HUDEP-2 (cell line): Measurements from ENCODE around the gene BGLAP.

Experiments used
- DNase-seq, 76 experiments: peaks; one replicate each; lab custom pipeline; 2025; ENCODE audit not compliant: unreplicated experiment in 76 of 76; lab: John Stamatoyannopoulos, UW

Gene BGLAP

GRCh38 chr1:156251527-156251926, 9.5 kb downstream of the BGLAP start:
- DNase-seq = peak in 1 of 76 experiments; percentile 31

- no peak for DNase-seq
Observed at GRCh38 chr1:156253634-156254033, 11.7 kb downstream of the BGLAP start.

GRCh38 chr1:156257711-156258110, 15.7 kb downstream of the BGLAP start:
- no peak for DNase-seq

GRCh38 chr1:156258859-156259258, 16.9 kb downstream of the BGLAP start:
- no peak for DNase-seq

- peak in 11 of 76 experiments; percentile 4 to 29 (median 13) for DNase-seq
Observed at GRCh38 chr1:156259805-156260204, 17.8 kb downstream of the BGLAP start.

- DNase-seq = no peak
Observed at GRCh38 chr1:156260896-156261295, 18.9 kb downstream of the BGLAP start.

GRCh38 chr1:156262461-156263287, 20.7 kb downstream of the BGLAP start:
- DNase-seq = peak in 26 of 76 experiments; percentile 10 to 52 (median 36)

- DNase-seq = no peak
Observed at GRCh38 chr1:156263288-156263655, 21.3 kb downstream of the BGLAP start.

GRCh38 chr1:156266051-156266450, 24.1 kb downstream of the BGLAP start:
- no peak for DNase-seq

- DNase-seq = no peak
Observed at GRCh38 chr1:156268336-156268735, 26.4 kb downstream of the BGLAP start.

GRCh38 chr1:156270314-156270713, 28.3 kb downstream of the BGLAP start:
- DNase-seq = no peak

- DNase-seq = no peak
Observed at GRCh38 chr1:156276532-156276931, 34.5 kb downstream of the BGLAP start.

- DNase-seq = no peak
Observed at GRCh38 chr1:156276966-156277381, 35.0 kb downstream of the BGLAP start.

- DNase-seq = no peak
Observed at GRCh38 chr1:156279837-156280236, 37.9 kb downstream of the BGLAP start.

- DNase-seq = peak in 72 of 76 experiments; percentile 19 to 85 (median 64)
Observed at GRCh38 chr1:156281281-156281680, 39.3 kb downstream of the BGLAP start.

GRCh38 chr1:156281693-156282478, 39.9 kb downstream of the BGLAP start:
- DNase-seq = peak in 43 of 76 experiments; percentile 2 to 59 (median 27)

- DNase-seq = peak in 75 of 76 experiments; percentile 59 to 99 (median 94)
Observed at GRCh38 chr1:156282479-156283222, 40.7 kb downstream of the BGLAP start, which contains the start of gene SMG5. Gene SMG5 (minus strand): TSS chr1:156282825. CDS start chr1:156282680, 145 bp downstream.

GRCh38 chr1:156283521-156283920, 41.5 kb downstream of the BGLAP start:
- no peak for DNase-seq

GRCh38 chr1:156284112-156284511, 42.1 kb downstream of the BGLAP start, which contains the start of gene TMEM79:
Gene TMEM79 (plus strand): TSS chr1:156284325. CDS start chr1:156285227, 902 bp downstream.
- no peak for DNase-seq

- DNase-seq = no peak
Observed at GRCh38 chr1:156284757-156285156, 42.8 kb downstream of the BGLAP start.

GRCh38 chr1:156285437-156285836, 43.5 kb downstream of the BGLAP start:
- DNase-seq = no peak
